Measurements from ENCODE around the gene PPM1K.

The PPM1K gene

GRCh38 chr4:88223516-88223915, 60.8 kb downstream of the PPM1K start:
- Mint-ChIP-seq H3K4me1 (peaks cover 3% of the 10 kb centered on the region), H3K27me3 (ENCODE audit: low read depth) (no peaks in the 10 kb centered on the region), H3K9me3 (peaks cover 12% of the 10 kb centered on the region), H3K27ac (no peak overlapping the region), H3K36me3 (ENCODE audit: low read depth) (no peaks in the 10 kb centered on the region), H3K4me3 (no peak overlapping the region)
- TF ChIP-seq CTCF (IDR thresholded peaks at IDR 0.05; ENCODE audit: unreplicated experiment in 3 of 3): no peak

GRCh38 chr4:88219099-88219498, 65.3 kb downstream of the PPM1K start:
- peaks cover 3% of the 10 kb centered on the region for H3K4me1 Mint-ChIP-seq
- no peaks in the 10 kb centered on the region for H3K36me3 Mint-ChIP-seq (ENCODE audit: low read depth)
- peak; percentile 60 to 70 (median 64) for TF ChIP-seq CTCF (IDR thresholded peaks at IDR 0.05; ENCODE audit: unreplicated experiment in 3 of 3)
- no peak overlapping the region for H3K27ac Mint-ChIP-seq
- peaks cover 10% of the 10 kb centered on the region for H3K27me3 Mint-ChIP-seq (ENCODE audit: low read depth)
- H3K4me3 Mint-ChIP-seq: no peak overlapping the region
- H3K9me3 Mint-ChIP-seq: peaks cover 12% of the 10 kb centered on the region

GRCh38 chr4:88217169-88217568, 67.2 kb downstream of the PPM1K start:
- H3K27ac Mint-ChIP-seq: no peak overlapping the region
- peaks cover 7% of the 10 kb centered on the region for H3K9me3 Mint-ChIP-seq

GRCh38 chr4:88216395-88216794, 68.0 kb downstream of the PPM1K start:
- H3K9me3 Mint-ChIP-seq: peaks cover 6% of the 10 kb centered on the region
- H3K4me1 Mint-ChIP-seq: peaks cover 3% of the 10 kb centered on the region
- no peak overlapping the region for H3K27ac Mint-ChIP-seq
- peaks cover 11% of the 10 kb centered on the region for H3K27me3 Mint-ChIP-seq (ENCODE audit: low read depth)
- no peaks in the 10 kb centered on the region for H3K36me3 Mint-ChIP-seq (ENCODE audit: low read depth)
- no peak overlapping the region for H3K4me3 Mint-ChIP-seq
- TF ChIP-seq CTCF (IDR thresholded peaks at IDR 0.05; ENCODE audit: unreplicated experiment in 3 of 3): no peak

More at GRCh38 chr4:88217169-88217568, 67.2 kb downstream of the PPM1K start:
- Mint-ChIP-seq H3K36me3 (ENCODE audit: low read depth) (no peaks in the 10 kb centered on the region), H3K27me3 (ENCODE audit: low read depth) (peaks cover 11% of the 10 kb centered on the region), H3K4me1 (peaks cover 3% of the 10 kb centered on the region), H3K4me3 (no peak overlapping the region)
- no peak for TF ChIP-seq CTCF (IDR thresholded peaks at IDR 0.05; ENCODE audit: unreplicated experiment in 3 of 3)

- Mint-ChIP-seq H3K4me1 (peaks cover 3% of the 10 kb centered on the region), H3K9me3 (peaks cover 3% of the 10 kb centered on the region), H3K36me3 (ENCODE audit: low read depth) (no peaks in the 10 kb centered on the region), H3K27me3 (ENCODE audit: low read depth) (peaks cover 11% of the 10 kb centered on the region), H3K27ac (no peak overlapping the region), H3K4me3 (no peak overlapping the region)
- TF ChIP-seq CTCF (IDR thresholded peaks at IDR 0.05; ENCODE audit: unreplicated experiment in 3 of 3): no peak
Measured at GRCh38 chr4:88215351-88215750, 69.0 kb downstream of the PPM1K start.

GRCh38 chr4:88212253-88212561, 72.2 kb downstream of the PPM1K start:
- no peak overlapping the region for H3K27ac Mint-ChIP-seq
- H3K27me3 Mint-ChIP-seq (ENCODE audit: low read depth): peaks cover 7% of the 10 kb centered on the region
- H3K9me3 Mint-ChIP-seq: no peaks in the 10 kb centered on the region
- H3K4me3 Mint-ChIP-seq: no peak overlapping the region
- H3K4me1 Mint-ChIP-seq: no peaks in the 10 kb centered on the region
- no peaks in the 10 kb centered on the region for H3K36me3 Mint-ChIP-seq (ENCODE audit: low read depth)
- TF ChIP-seq CTCF (IDR thresholded peaks at IDR 0.05; ENCODE audit: unreplicated experiment in 3 of 3): no peak
